Stimulated activated CD4-positive, alpha-beta T cell treated with anti-CD3 and anti-CD28 coated beads, Interleukin-15, amount 100 ng/mL, for 24 hours (primary cell): ENCODE results near the gene PNMA8A.

Source experiments
- DNase-seq: peaks from one replicate; pipeline ENCODE4 v3.0.0-alpha.2; 2020

Gene PNMA8A

DNA sequence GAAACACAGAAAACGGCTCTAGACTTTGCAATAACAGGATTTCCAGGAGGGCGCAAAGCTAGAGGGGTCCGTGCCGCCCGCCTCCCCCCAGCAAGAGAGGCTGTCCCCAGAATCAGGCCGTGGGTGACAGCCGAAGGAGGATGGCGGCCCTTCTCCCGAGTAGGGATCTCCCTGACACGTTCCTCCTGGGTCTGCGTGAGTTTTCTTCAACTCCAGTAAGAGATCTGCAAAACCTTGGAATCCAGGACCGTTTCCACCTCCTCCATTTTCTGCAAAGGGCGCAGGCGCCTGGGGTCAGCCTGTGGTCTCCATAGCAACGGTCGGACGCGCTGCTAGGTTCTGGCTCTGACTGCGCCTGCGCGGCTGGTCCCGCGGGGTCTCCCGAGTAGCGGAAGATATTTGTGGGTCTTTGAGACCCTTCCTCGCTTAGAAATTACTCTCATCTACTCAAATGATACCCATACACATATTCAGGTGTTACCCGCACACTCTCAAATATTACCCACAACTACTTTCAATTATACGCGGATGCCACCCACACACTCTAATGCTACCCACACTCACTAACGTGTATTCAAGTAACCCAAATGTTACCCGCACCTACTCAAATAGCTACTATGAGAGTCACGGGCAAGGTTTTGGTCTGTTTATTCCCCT is 44.7 kb downstream of the PNMA8A start:
- DNase-seq = peak; percentile 61

DNA sequence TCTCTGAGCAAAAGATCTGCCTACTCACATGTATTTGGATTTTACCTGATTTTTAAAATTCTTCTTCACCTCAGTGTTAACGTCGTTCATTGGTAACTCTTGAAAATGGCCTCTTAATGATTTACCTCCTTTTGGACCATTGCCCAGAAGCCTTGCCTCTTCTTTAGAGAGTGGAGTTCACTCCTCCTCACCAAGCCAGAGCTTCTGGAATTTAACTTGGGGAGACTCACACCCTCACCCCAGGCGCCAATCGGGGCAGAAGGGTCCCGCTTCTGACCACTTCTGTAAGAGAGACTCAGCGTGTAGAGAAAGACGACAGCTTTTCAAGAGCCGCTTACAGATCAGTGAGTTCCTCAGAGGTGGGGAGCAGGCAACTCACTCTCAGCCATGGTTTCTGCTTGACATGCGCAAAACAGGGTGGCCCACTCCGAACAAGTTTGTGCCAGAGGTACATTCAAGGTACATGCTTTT is 45.3 kb downstream of the PNMA8A start:
- no peak for DNase-seq

DNA sequence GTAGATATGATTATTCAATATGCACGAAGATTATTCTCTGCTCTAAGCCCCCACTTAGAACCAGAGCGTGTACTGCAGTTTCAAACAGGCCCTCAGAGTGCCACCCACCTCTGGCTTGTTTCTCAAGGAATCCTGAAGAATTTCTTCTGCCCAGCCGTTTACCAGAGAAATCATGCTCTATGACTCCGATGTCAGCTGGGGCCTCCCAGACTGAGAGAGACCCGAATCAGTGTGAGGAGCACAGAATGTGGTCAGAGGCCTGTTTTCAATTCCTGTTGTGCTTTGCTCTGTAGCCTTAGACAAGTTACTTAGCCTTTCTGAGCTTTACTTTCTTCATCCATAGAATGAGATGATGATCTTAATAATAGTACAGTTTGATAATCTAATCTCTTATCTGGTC is 48.2 kb downstream of the PNMA8A start:
- DNase-seq = no peak

DNA sequence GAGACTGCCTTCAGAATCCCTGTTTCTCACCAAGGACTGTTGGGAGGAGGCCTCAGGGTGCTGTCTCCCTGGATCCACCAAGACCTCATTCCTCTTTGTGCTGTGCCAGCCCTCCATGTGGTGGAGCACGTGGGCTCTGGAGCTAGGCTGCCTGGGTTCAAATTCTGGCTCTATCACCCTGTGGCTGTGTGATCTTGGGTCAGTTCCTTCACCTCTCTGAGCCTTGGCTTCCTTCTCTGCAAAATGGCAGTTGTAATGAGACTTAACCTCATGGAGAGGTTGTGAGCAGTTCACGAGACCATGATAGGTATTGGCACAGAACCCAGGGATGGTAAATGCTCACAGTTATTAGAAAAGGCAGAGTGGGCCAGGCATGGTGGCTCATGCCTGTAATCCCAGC is 49.0 kb downstream of the PNMA8A start:
- no peak for DNase-seq

DNA sequence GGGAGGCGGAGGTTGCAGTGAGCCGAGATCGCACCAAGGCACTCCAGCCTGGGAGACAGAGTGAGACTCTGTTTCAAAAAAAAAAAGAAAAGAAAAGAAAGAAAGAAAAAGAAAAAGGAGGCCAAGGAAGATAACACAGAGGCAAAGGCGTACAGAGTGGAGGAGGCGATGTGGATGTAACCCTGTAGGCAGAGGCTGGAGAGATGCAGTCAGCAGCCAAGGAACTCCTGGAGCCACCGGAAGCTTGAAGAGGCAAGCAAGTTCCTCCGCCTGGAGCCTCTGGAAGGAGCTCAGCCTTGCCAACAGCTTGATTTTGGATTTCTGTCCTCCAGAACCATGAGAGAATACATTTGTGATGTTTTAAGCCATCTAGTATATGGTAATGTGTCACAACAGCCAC is 51.3 kb downstream of the PNMA8A start:
- DNase-seq = no peak
